Neural cell (in vitro differentiated cells): ENCODE data around the gene NOSTRIN. TPM values are rescaled to one million over a fixed set of nuclear protein-coding genes. Genes with fewer than 3 reads are reported as not detected.

Source experiments
- H2AFZ ChIP-seq: fragments of 200-600, 300-800 bp; sonication (generic), shearing (Covaris generic); 2 replicates; pipeline ENCODE4 v1.6.0; 2014; ENCODE audit warnings: low read depth, mild to moderate bottlenecking, antibody characterized with exemption, low read length, moderate library complexity
- H3F3A ChIP-seq: fragments of 200-600 bp; shearing (Covaris generic); 2 replicates; pipeline ENCODE4 v1.6.1; 2016; ENCODE audit warnings: mild to moderate bottlenecking, moderate library complexity, mixed read lengths, antibody characterized with exemption, low read length; ENCODE audit not compliant: insufficient read depth, poor library complexity, severe bottlenecking
- H3K27ac ChIP-seq: fragments of 200-600, 300-800 bp; sonication (generic), shearing (Covaris generic); 2 replicates; pipeline ENCODE4 v1.5.1; 2014; ENCODE audit warnings: mild to moderate bottlenecking, low read length, moderate library complexity
- H3K27me3 ChIP-seq: fragments of 300-800, 200-600 bp; sonication (generic), shearing (Covaris generic); 2 replicates; pipeline ENCODE4 v1.6.0; 2014; ENCODE audit warnings: mild to moderate bottlenecking, low read depth, low read length, moderate library complexity; ENCODE audit not compliant: insufficient read depth
- H3K36me3 ChIP-seq: fragments of 300-800, 200-600 bp; sonication (generic), shearing (Covaris generic); 2 replicates; pipeline ENCODE4 v1.5.1; 2014; ENCODE audit warnings: mild to moderate bottlenecking, antibody characterized with exemption, low read length, moderate library complexity; ENCODE audit not compliant: insufficient read depth
- H3K4me2 ChIP-seq: fragments of 300-800, 200-600 bp; sonication (generic), shearing (Covaris generic); 2 replicates; pipeline ENCODE4 v1.6.0; 2014; ENCODE audit warnings: mild to moderate bottlenecking, low read length
- H3K4me3 ChIP-seq: fragments of 300-800, 200-600 bp; sonication (generic), shearing (Covaris generic); 2 replicates; pipeline ENCODE4 v1.5.1; 2014; ENCODE audit warnings: mild to moderate bottlenecking, low read length, moderate library complexity
- H3K79me2 ChIP-seq: fragments of 200-600 bp; shearing (Covaris generic); replicated peaks from 2 replicates; pipeline ENCODE4 v1.6.0; 2014; ENCODE audit warnings: mild to moderate bottlenecking, low read length, moderate library complexity; ENCODE audit not compliant: insufficient read depth
- H3K9ac ChIP-seq: fragments of 300-800, 200-600 bp; sonication (generic), shearing (Covaris generic); 2 replicates; pipeline ENCODE4 v1.6.1; 2016; ENCODE audit warnings: mild to moderate bottlenecking, low read length, mixed read lengths
- H3K9me2 ChIP-seq: fragments of 200-600 bp; shearing (Covaris generic); 2 replicates; pipeline ENCODE4 v1.6.1; 2016; ENCODE audit warnings: mild to moderate bottlenecking, low read length, mixed read lengths; ENCODE audit not compliant: insufficient read depth
- H3K9me3 ChIP-seq: fragments of 200-600, 300-800 bp; sonication (generic), shearing (Covaris generic); 2 replicates; pipeline ENCODE4 v1.6.1; 2016; ENCODE audit warnings: mild to moderate bottlenecking, mixed run types, low read length, moderate library complexity, mixed read lengths
- H4K20me1 ChIP-seq: fragments of 200-600 bp; shearing (Covaris generic); 2 replicates; pipeline ENCODE4 v1.6.1; 2016; ENCODE audit warnings: mild to moderate bottlenecking, mixed run types; ENCODE audit not compliant: insufficient read depth
- CTCF ChIP-seq: fragments of 450-650 bp; IDR thresholded peaks from 2 replicates; pipeline ENCODE4 v1.5.1; 2014; ENCODE audit warnings: antibody characterized with exemption, mild to moderate bottlenecking, moderate library complexity; ENCODE audit not compliant: poor library complexity, severe bottlenecking
- EP300 ChIP-seq: fragments of 450-650 bp; conservative IDR thresholded peaks from 2 replicates; pipeline ENCODE4 v1.6.1; 2014; ENCODE audit warnings: antibody characterized with exemption, mild to moderate bottlenecking, moderate library complexity; ENCODE audit not compliant: poor library complexity, severe bottlenecking
- EZH2 ChIP-seq: fragments of 200-600, 300-800 bp; shearing (Covaris generic), sonication (generic); IDR thresholded peaks from 2 replicates; pipeline ENCODE4 v1.6.1; 2014; ENCODE audit warnings: antibody characterized with exemption, low read length, borderline replicate concordance, mild to moderate bottlenecking; ENCODE audit not compliant: insufficient read depth, poor library complexity, severe bottlenecking
- MXI1 ChIP-seq: fragments of 450-650 bp; conservative IDR thresholded peaks from 2 replicates; pipeline ENCODE4 v1.6.1; 2014; ENCODE audit warnings: antibody characterized with exemption, mild to moderate bottlenecking; ENCODE audit not compliant: poor library complexity, severe bottlenecking
- POLR2AphosphoS5 ChIP-seq: IDR thresholded peaks from 2 replicates; pipeline ENCODE4 v1.6.1; 2012
- RAD21 ChIP-seq: fragments of 450-650 bp; conservative IDR thresholded peaks from 2 replicates; pipeline ENCODE4 v1.6.1; 2014; ENCODE audit warnings: antibody characterized with exemption, mild to moderate bottlenecking, moderate library complexity
- REST ChIP-seq: IDR thresholded peaks from 2 replicates; pipeline ENCODE4 v1.6.1; 2012; ENCODE audit warnings: borderline replicate concordance
- SMC3 ChIP-seq: fragments of 450-650 bp; conservative IDR thresholded peaks from 2 replicates; pipeline ENCODE4 v1.6.1; 2014; ENCODE audit warnings: antibody characterized with exemption, mild to moderate bottlenecking, moderate library complexity; ENCODE audit not compliant: poor library complexity
- TAF1 ChIP-seq: IDR thresholded peaks from 2 replicates; pipeline ENCODE4 v1.6.1; 2012; ENCODE audit warnings: low read depth
- polyA plus RNA-seq: library from polyadenylated mRNA; depleted of rRNA; stranded (reverse); fragments of >200 nt; gene quantifications from 2 replicates; pipeline ENCODE4 v1.2.3, GENCODE V29; 2014

Gene NOSTRIN
- polyA plus RNA-seq, 1 donor from 2014 or later = not detected

- no peak overlapping the region for H3K4me2 ChIP-seq
Observed at GRCh38 chr2:168784993-168785392, 17.4 kb upstream of the NOSTRIN start.

GRCh38 chr2:168787098-168787781 is 15.2 kb upstream of the NOSTRIN start:
- Histone ChIP-seq H3K4me3 (no peak overlapping the region), H3K9me2 (no peaks in the 10 kb centered on the region), H3K36me3 (no peaks in the 10 kb centered on the region), H3K27me3 (no peaks in the 10 kb centered on the region), H3K79me2 (no peaks in the 10 kb centered on the region), H2AFZ (no peak overlapping the region), H3K27ac (no peak overlapping the region), H3F3A (no peaks in the 10 kb centered on the region), H3K9ac (no peak overlapping the region), H4K20me1 (no peaks in the 10 kb centered on the region), H3K9me3 (no peaks in the 10 kb centered on the region), H3K4me2 (no peak overlapping the region)
- TF ChIP-seq REST (no peak), EP300 (no peak), SMC3 (no peak), MXI1 (no peak), RAD21 (no peak), EZH2 (no peak), TAF1 (no peak)

More at GRCh38 chr2:168784993-168785392, 17.4 kb upstream of the NOSTRIN start:
- Histone ChIP-seq H3K4me3 (no peak overlapping the region), H3K27ac (no peak overlapping the region), H3F3A (no peaks in the 10 kb centered on the region), H4K20me1 (no peaks in the 10 kb centered on the region), H3K9me2 (no peaks in the 10 kb centered on the region), H3K27me3 (no peaks in the 10 kb centered on the region), H2AFZ (no peak overlapping the region), H3K79me2 (no peaks in the 10 kb centered on the region), H3K9ac (no peak overlapping the region), H3K9me3 (no peaks in the 10 kb centered on the region), H3K36me3 (no peaks in the 10 kb centered on the region)
- no peak for TF ChIP-seq POLR2AphosphoS5
- TF ChIP-seq CTCF = no peak
- TF ChIP-seq MXI1 = no peak
- TF ChIP-seq RAD21 = no peak
- TF ChIP-seq EP300 = no peak
- no peak for TF ChIP-seq REST
- no peak for TF ChIP-seq TAF1
- TF ChIP-seq SMC3 = no peak
- no peak for TF ChIP-seq EZH2
